ENCODE measurements around the gene NSUN4. TPM values are rescaled to one million over a fixed set of nuclear protein-coding genes. Genes with fewer than 3 reads are reported as not detected.

NSUN4 gene
- total RNA-seq, 1 donor from 2014 or later = 22.5 TPM

DNA sequence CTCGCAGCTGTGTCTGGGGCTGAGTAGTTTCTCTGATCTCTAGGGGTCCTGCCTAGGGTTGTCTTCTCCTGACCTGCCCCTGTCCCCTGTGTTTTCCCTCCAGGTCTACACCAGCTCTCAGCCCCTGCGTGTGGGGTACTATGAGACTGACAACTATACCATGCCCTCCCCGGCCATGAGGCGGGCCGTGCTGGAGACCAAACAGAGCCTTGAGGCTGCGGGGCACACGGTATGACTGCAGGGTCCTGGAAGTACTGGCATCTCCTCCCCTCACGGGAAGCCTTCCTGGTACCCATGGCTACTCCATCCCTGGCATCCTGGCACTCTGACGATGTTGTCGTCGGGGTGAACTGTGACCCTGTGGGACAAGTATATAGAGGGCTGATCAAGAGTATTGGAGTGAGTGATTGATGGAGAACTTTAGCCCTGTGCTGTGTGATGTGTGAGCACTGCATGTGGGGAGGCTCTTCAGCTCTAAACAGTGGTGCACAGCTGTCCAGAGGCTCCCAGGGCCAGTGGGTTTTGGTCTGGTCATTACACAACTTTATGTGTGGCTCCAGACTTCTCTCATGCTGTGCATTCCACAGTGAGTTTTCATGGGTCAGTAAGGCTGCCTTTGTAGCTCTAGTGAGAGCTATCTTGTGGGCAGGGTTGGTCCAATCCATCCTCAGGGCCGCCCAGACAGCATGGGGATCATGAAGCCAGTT is 67.9 kb downstream of the NSUN4 start:
- DNase-seq = no peak

DNA sequence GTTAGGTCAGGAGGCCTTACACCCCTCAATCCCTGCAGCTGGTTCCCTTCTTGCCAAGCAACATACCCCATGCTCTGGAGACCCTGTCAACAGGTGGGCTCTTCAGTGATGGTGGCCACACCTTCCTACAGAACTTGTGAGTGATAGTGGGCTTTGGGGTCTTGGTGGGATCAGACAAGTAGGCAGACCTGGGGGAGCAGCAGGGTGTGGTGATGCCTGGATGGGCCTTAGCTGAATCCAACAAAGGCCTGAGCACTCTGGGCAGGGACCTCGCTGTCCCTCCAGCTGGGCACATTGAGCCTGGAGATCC is 68.4 kb downstream of the NSUN4 start:
- DNase-seq = no peak

DNA sequence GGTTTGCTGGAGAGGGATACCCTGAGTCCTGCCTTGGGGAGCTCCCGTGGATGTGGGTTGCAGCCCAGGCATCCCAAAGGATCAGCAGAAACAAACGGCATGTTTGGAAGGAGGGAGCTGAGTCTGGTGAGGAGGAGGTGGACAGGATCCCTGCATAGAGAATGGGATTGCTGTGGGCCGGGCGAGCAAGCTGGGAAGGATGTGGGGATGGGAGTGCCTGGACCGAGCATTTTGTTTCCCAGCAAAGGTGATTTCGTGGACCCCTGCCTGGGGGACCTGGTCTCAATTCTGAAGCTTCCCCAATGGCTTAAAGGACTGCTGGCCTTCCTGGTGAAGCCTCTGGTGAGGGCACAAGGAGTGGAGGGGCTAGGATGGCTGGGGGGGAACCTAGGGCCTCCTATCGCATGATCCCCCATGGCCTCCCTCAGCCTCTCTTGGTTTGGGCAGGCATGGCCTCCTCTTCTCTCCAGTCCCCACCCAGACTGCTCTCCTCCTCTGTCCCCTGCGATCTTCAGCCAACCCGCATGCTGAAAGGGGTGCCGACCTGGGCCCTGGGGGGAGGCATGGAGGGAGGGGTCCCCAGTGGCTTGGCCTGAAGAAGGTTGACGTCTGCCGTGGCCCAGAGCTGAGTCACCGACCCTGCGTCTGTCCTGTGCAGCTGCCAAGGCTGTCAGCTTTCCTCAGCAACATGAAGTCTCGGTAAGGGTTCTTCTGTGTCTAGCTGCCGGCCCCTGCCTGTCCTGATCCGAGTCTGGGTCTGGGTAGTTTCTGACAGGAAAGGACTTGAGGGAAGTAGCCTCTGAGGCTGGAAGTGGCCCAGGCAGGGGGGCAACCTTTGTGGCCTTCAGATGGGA is 69.8 kb downstream of the NSUN4 start:
- no peak for DNase-seq

DNA sequence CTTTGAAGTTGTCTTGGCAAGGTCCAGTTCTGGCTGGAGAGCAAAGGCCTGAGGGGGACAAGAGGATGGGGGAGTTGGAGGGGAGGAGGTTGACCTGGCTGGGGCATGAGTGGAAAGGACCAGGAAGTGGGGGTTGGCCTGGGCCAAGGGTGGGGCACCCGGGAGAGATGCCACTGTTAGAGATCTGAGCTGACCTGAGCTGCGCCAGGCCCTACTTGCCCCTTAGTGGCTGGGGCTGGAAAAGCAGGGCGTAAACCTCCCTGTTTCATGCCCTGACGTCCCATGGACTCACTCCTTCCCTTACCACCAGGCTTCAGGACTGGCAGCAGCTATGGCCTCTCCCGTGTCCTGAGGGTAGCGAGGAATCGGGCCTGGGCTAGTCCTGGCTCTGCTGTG is 70.4 kb downstream of the NSUN4 start:
- no peak for DNase-seq

Other genes starting within 250 kb of the NSUN4 start
- 15.8 and 21.0 TPM in 2 replicates for gene PIK3R3, start 208.2 kb upstream of the NSUN4 start, total RNA-seq
- gene TSPAN1, start 165.7 kb upstream of the NSUN4 start, total RNA-seq = 0.28 and 0.68 TPM in 2 replicates
- not detected in 2 replicates for gene P3R3URF, start 164.3 kb upstream of the NSUN4 start, total RNA-seq
- gene POMGNT1, start 142.4 kb upstream of the NSUN4 start, total RNA-seq = 42.4 and 52.3 TPM in 2 replicates
- gene LURAP1, start 137.5 kb upstream of the NSUN4 start, total RNA-seq = 1.8 and 2.2 TPM in 2 replicates
- 2.0 and 11.2 TPM in 2 replicates for gene RAD54L, start 93.0 kb upstream of the NSUN4 start, total RNA-seq
- 76.6 and 85.2 TPM in 2 replicates for gene LRRC41, start 37.2 kb upstream of the NSUN4 start, total RNA-seq
- gene UQCRH, start 37.1 kb upstream of the NSUN4 start, total RNA-seq = 236 and 706 TPM in 2 replicates
- gene FAAH, start 53.5 kb downstream of the NSUN4 start, total RNA-seq = 1.0 and 2.6 TPM in 2 replicates
- gene DMBX1, start 149.0 kb downstream of the NSUN4 start, total RNA-seq = not detected in 2 replicates
- not detected in 2 replicates for gene KNCN, start 210.8 kb downstream of the NSUN4 start, total RNA-seq

Measured in dermis blood vessel endothelial cell (primary cell).